ENCODE results near the gene CCDC187. TPM values are rescaled to one million over a fixed set of nuclear protein-coding genes. Genes with fewer than 3 reads are reported as not detected.
A peak's percentile ranks its signal among the peaks of the same experiment; 100 is the strongest.

Gene CCDC187
- total and polyA plus RNA-seq, 2 of the 4 experiments (the other 2 are of a cell fraction) = not detected

DNA sequence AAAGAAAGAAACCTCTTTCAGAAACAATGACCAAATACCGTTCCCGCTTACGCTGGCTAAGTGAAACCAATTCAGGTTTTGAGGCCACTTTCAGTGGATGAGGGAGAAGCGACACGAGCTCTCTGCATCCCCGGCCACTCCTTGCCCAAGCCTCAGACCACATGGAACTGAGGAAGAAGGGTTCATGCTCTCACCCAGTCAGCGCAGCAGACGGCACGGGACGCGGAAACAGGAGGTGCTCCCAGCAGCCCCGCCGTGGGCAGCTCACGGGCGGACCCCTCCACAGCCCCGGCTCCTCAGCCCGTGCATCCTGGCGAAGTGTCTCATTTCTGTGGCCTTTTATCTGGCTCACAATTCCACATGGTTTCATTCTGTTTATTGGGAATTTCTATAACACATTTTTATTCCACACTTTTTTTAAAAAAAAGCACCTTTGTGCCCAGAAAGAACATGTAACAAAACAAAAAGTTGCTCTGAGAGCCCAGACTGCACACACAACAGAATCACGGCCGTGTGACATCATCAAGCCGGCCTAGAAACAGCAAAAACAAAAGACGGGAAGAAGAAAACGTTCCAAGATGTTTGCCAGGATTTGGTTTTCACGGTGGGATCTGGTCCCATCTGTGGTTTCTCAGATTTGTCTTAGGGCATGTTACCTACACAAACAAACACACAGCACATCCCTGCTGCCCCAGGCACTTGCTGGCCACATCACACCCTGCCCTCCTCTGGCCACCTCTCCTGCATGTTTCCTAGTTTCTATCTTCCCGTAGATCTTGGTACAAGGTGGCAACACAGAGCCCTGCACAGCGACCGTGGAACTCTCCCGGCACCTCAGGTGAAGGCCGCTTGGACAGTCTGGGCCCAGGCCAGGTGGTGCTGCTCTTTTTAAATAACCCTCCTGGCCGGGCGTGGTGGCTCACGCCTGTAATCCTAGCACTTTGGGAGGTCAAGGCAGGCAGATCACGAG lies 74.5 kb downstream of the CCDC187 start:
- H3K14ac ChIP-seq (replicated peaks; ENCODE audit: low read depth, low read length) = no peak overlapping the region
- WGBS, 2 experiments (ENCODE audit: extremely low coverage in 2 of 2, insufficient read length in 1 of 2) = 93% methylated on average over 15 of the region's 33 CpGs; no CpG with 5 or more reads in 1 of the 2 experiments
- H3K36me3 ChIP-seq (ENCODE audit: control insufficient read depth, insufficient read depth, low read length) = peaks cover 2% of the 10 kb centered on the region
- no peak overlapping the region for H2BK120ac ChIP-seq (ENCODE audit: low read depth, low read length)
- H2AFZ ChIP-seq (replicated peaks; ENCODE audit: low read length, poor library complexity) = no peak overlapping the region
- H2BK15ac ChIP-seq (ENCODE audit: low read depth, low read length) = no peak overlapping the region
- H3K4me2 ChIP-seq (ENCODE audit: low read depth, low read length) = no peak overlapping the region
- no peak overlapping the region for H4K91ac ChIP-seq (ENCODE audit: insufficient read depth, low read depth, low read length)
- H3K27ac ChIP-seq (ENCODE audit: insufficient read depth, low read length) = no peak overlapping the region
- ATAC-seq (ENCODE audit: low read depth) (no peak), DNase-seq (no peak)
- H3K4ac ChIP-seq (ENCODE audit: low read depth, low read length) = no peak overlapping the region
- intact Hi-C loops (cut with micrococcal nuclease) = no loop called here
- no peak overlapping the region for H4K5ac ChIP-seq (ENCODE audit: low read depth, low read length)
- H2BK5ac ChIP-seq (ENCODE audit: low read depth, low read length, poor library complexity, severe bottlenecking) = no peak overlapping the region
- no peak overlapping the region for H3K23ac ChIP-seq (ENCODE audit: low read depth, low read length)
- dilution Hi-C loops (cut with HindIII; ENCODE audit: low sequenced_read_pairs, unreplicated experiment) = no loop called here
- peaks cover 6% of the 10 kb centered on the region; the same call in 1 of the 2 replicates for H3K4me1 ChIP-seq (ENCODE audit: control insufficient read depth, insufficient read depth, low read length)
- BruUV-seq (replicated peaks) = no TSS peak
- no peak overlapping the region for H3K18ac ChIP-seq (ENCODE audit: low read depth, low read length)
- peaks cover 34% of the 10 kb centered on the region for H4K20me1 ChIP-seq (ENCODE audit: insufficient read depth, low read length)
- no peak overlapping the region for H3K56ac ChIP-seq (ENCODE audit: extremely low read depth, insufficient read depth, low read length)
- ChIA-PET POLR2A (ENCODE audit: unreplicated experiment) (no interaction called here), CTCF (no interaction called here)
- H4K8ac ChIP-seq (ENCODE audit: low read depth in 2 of 2, low read length in 2 of 2) = no peak overlapping the region
- no peaks in the 10 kb centered on the region for H3K27me3 ChIP-seq (ENCODE audit: control insufficient read depth, insufficient read depth, low read length)
- in situ Hi-C loops (cut with MboI; ENCODE audit: low sequenced_read_pairs) = no loop called here
- H3K9ac ChIP-seq (ENCODE audit: low read depth, low read length) = no peak overlapping the region
- H3K79me1 ChIP-seq (ENCODE audit: low read depth in 1 of 2, low read length in 2 of 2) = peaks cover 13 to 49% of the 10 kb centered on the region in 2 experiments
- no peak overlapping the region for H3K4me3 ChIP-seq (ENCODE audit: insufficient read depth, low read depth, low read length)
- TF ChIP-seq NFE2L2 (IDR thresholded peaks at IDR 0.05; ENCODE audit: low read depth, low read length) (no peak), RAD21 (IDR thresholded peaks at IDR 0.05; ENCODE audit: low read length) (no peak)
- H2AK5ac ChIP-seq (ENCODE audit: low read depth, low read length) = peak overlapping the region; percentile 56; the same call in 1 of the 2 replicates
- H2AK9ac ChIP-seq (replicated peaks; ENCODE audit: low read depth, low read length, poor library complexity) = no peak overlapping the region
- peaks cover 6% of the 10 kb centered on the region; the same call in 1 of the 2 replicates for H3K9me1 ChIP-seq (ENCODE audit: insufficient read depth, low read length)
- H3K9me3 ChIP-seq (ENCODE audit: control insufficient read depth, insufficient read depth, low read length) = no peaks in the 10 kb centered on the region
- H2BK20ac ChIP-seq (ENCODE audit: low read depth, low read length) = no peak overlapping the region
